ENCODE data around the gene IGF1R. TPM values are rescaled to one million over a fixed set of nuclear protein-coding genes. Genes with fewer than 3 reads are reported as not detected.

The IGF1R gene
- total and polyA plus RNA-seq, 2 of the 13 experiments (the other 11 are each of a cell fraction or from before 2014, with no cell fraction given) = 15.9 to 18.4 TPM

- Histone ChIP-seq H3K36me3 (replicated peaks in 1 of 2; ENCODE audit: control insufficient read depth in 1 of 2, insufficient read depth in 2 of 2, low read length in 2 of 2) (peaks cover 30 to 70% of the 10 kb centered on the region in 2 experiments), H2AFZ (ENCODE audit: low read length) (no peak overlapping the region), H3K27me3 (ENCODE audit: control insufficient read depth in 1 of 2, insufficient read depth in 2 of 2, low read length in 2 of 2) (no peaks in the 10 kb centered on the region), H3K4me2 (ENCODE audit: low read depth, low read length) (no peak overlapping the region), H3K79me2 (ENCODE audit: insufficient read depth, low read length) (no peaks in the 10 kb centered on the region), H3K4me3 (replicated peaks in 1 of 3; ENCODE audit: insufficient read depth in 1 of 3, low read depth in 2 of 3, low read length in 3 of 3) (no peak overlapping the region), H3K9ac (ENCODE audit: insufficient read depth, low read depth, low read length) (no peak overlapping the region), H4K20me1 (ENCODE audit: insufficient read depth, low read length) (no peaks in the 10 kb centered on the region), H3K9me3 (ENCODE audit: low read length) (no peaks in the 10 kb centered on the region), H3K27ac (ENCODE audit: extremely low read length, insufficient read depth, low read length) (no peak overlapping the region), H3K4me1 (ENCODE audit: insufficient read depth, low read length) (no peaks in the 10 kb centered on the region)
- WGBS (ENCODE audit: low lambda C conversion rate) = 96% methylated on average over 6 of the region's 6 CpGs
- DNase-seq (ENCODE audit: low spot score) (no peak), FAIRE-seq (no peak), ATAC-seq (no peak)
- POLR2A ChIA-PET = no interaction called here
- in situ Hi-C loops (cut with HindIII; ENCODE audit: extremely low pct_ligation_motif_present, low pct_unique_long_range_greater_than_20kb) (no loop called here), intact Hi-C loops (cut with micrococcal nuclease; ENCODE audit: unreplicated experiment) (no loop called here)
- no peak for TF ChIP-seq MED1 (CRISPR knock-in tag; IDR thresholded peaks at IDR 0.05)
- TF ChIP-seq SP1 (IDR thresholded peaks at IDR 0.05) = no peak
- no peak for TF ChIP-seq SP1 (CRISPR knock-in tag; IDR thresholded peaks at IDR 0.05)
- TF ChIP-seq, protein P1, sequence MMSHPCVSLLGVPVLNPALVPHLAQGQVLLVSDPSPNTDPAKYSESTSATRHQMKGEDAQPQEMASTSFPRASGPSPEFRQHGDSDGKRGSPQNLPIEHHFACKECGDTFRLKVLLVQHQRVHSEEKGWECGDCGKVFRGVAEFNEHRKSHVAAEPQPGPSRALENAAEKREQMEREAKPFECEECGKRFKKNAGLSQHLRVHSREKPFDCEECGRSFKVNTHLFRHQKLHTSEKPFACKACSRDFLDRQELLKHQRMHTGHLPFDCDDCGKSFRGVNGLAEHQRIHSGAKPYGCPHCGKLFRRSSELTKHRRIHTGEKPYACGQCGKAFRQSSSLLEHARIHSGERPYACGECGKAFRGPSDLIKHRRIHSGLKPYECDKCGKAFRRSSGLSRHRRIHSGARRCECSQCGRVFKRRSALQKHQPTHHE (CRISPR knock-in tag; IDR thresholded peaks at IDR 0.05; ENCODE audit: borderline replicate concordance) = no peak
- TF ChIP-seq ZNF816 (CRISPR knock-in tag; IDR thresholded peaks at IDR 0.05; ENCODE audit: borderline replicate concordance) = no peak
- BruUV-seq (replicated peaks) = no TSS peak
- CTCF ChIA-PET (ENCODE audit: low intra/inter-chr PET ratio, low total read pairs) = no interaction called here
These were observed 309.3 kb downstream of the IGF1R start for GRCh38 chr15:98957655-98958054.

DNA sequence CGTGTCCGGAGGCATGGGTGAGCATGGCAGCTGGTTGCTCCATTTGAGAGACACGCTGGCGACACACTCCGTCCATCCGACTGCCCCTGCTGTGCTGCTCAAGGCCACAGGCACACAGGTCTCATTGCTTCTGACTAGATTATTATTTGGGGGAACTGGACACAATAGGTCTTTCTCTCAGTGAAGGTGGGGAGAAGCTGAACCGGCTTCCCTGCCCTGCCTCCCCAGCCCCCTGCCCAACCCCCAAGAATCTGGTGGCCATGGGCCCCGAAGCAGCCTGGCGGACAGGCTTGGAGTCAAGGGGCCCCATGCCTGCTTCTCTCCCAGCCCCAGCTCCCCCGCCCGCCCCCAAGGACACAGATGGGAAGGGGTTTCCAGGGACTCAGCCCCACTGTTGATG, 309.7 kb downstream of the IGF1R start:
- Histone ChIP-seq H3K27ac (ENCODE audit: extremely low read length, insufficient read depth, low read length) (no peak overlapping the region), H2AFZ (ENCODE audit: low read length) (no peak overlapping the region), H3K4me1 (ENCODE audit: insufficient read depth, low read length) (no peaks in the 10 kb centered on the region), H3K4me2 (ENCODE audit: low read depth, low read length) (no peak overlapping the region), H3K9me3 (ENCODE audit: low read length) (no peaks in the 10 kb centered on the region), H4K20me1 (ENCODE audit: insufficient read depth, low read length) (no peaks in the 10 kb centered on the region), H3K27me3 (ENCODE audit: control insufficient read depth in 1 of 2, insufficient read depth in 2 of 2, low read length in 2 of 2) (no peaks in the 10 kb centered on the region), H3K4me3 (replicated peaks in 1 of 3; ENCODE audit: insufficient read depth in 1 of 3, low read depth in 2 of 3, low read length in 3 of 3) (no peak overlapping the region), H3K9ac (ENCODE audit: insufficient read depth, low read depth, low read length) (no peak overlapping the region), H3K79me2 (ENCODE audit: insufficient read depth, low read length) (no peaks in the 10 kb centered on the region), H3K36me3 (replicated peaks in 1 of 2; ENCODE audit: control insufficient read depth in 1 of 2, insufficient read depth in 2 of 2, low read length in 2 of 2) (peaks cover 27 to 66% of the 10 kb centered on the region in 2 experiments)
- intact Hi-C loops (cut with micrococcal nuclease; ENCODE audit: unreplicated experiment) = no loop called here
- no peak for DNase-seq (ENCODE audit: low spot score)
- ATAC-seq = no peak
- ChIA-PET POLR2A (no interaction called here), CTCF (ENCODE audit: low intra/inter-chr PET ratio, low total read pairs) (no interaction called here)
- FAIRE-seq = no peak
- in situ Hi-C loops (cut with HindIII; ENCODE audit: extremely low pct_ligation_motif_present, low pct_unique_long_range_greater_than_20kb) = no loop called here
- BruUV-seq (replicated peaks) = no TSS peak
- WGBS (ENCODE audit: low lambda C conversion rate) = 98% methylated on average over 10 of the region's 11 CpGs
- TF ChIP-seq ZNF777 (CRISPR knock-in tag; IDR thresholded peaks at IDR 0.05) (no peak), ZNF766 (CRISPR knock-in tag; IDR thresholded peaks at IDR 0.05; ENCODE audit: borderline replicate concordance) (no peak), RBFOX2 (IDR thresholded peaks at IDR 0.05; ENCODE audit: low read depth, low read length) (no peak), GRHL1 (CRISPR knock-in tag; conservative IDR thresholded peaks at IDR 0.05) (no peak), ZBTB21 (CRISPR knock-in tag; IDR thresholded peaks at IDR 0.05) (no peak), ZBTB34 (CRISPR knock-in tag; IDR thresholded peaks at IDR 0.05) (no peak), RFX1 (IDR thresholded peaks at IDR 0.05) (no peak), ZNF597 (CRISPR knock-in tag; IDR thresholded peaks at IDR 0.05) (no peak), NFE2 (CRISPR knock-in tag; IDR thresholded peaks at IDR 0.05) (no peak), ZNF431 (CRISPR knock-in tag; IDR thresholded peaks at IDR 0.05; ENCODE audit: borderline replicate concordance, low read depth) (no peak), KLF13 (CRISPR knock-in tag; IDR thresholded peaks at IDR 0.05) (no peak)
